Measurements from ENCODE around the gene CEP170B. TPM values are rescaled to one million over a fixed set of nuclear protein-coding genes. Genes with fewer than 3 reads are reported as not detected.

Gene CEP170B
- polyA plus RNA-seq, 4 donors: 24.9 to 33.9 (median 31.1) TPM

DNA sequence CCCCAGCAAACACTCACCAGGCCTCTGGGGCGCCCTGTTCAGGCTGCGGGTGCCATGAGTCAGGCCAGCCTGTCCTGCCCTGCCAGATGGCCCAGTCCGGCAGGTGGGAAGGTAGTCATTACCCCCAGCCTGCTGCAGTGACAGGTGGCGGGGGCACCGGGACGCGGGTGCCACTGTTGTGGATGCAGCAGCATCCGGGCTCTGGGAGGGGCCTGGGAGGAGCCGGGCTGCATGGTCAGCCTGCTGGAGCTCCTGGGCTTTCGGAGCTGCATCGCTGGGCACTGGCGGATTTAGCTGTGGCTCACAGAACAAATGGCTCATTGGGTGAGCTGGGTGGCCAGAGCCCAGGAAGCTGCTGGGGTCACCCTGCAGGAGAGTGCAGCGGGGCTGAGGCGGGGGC lies 13.5 kb downstream of the CEP170B start:
- whole genome bisulfite sequencing, 3 donors: 74 to 90% (median 79%) methylated on average over 12 to 14 of the region's 14 CpGs
- H3K27ac ChIP-seq (ENCODE audit: low read depth in 1 of 3, low read length in 2 of 3): no peak overlapping the region
- H3K27me3 ChIP-seq (ENCODE audit: control insufficient read depth in 3 of 3, insufficient read depth in 3 of 3, low read length in 3 of 3): no peaks in the 10 kb centered on the region
- H3K36me3 ChIP-seq (ENCODE audit: control insufficient read depth in 3 of 3, insufficient read depth in 2 of 3, low read depth in 1 of 3, low read length in 3 of 3): peaks cover 7 to 83% (median 9%) of the 10 kb centered on the region in 3 donors
- DNase-seq: peak; percentile 25 to 36
- no peak overlapping the region for H3K4me3 ChIP-seq (ENCODE audit: low read depth in 1 of 3, low read length in 3 of 3)
- no peaks in the 10 kb centered on the region for H3K9me3 ChIP-seq (ENCODE audit: control insufficient read depth in 2 of 2, insufficient read depth in 1 of 2, low read depth in 1 of 2, low read length in 1 of 2)
- H3K4me1 ChIP-seq (ENCODE audit: control insufficient read depth in 3 of 3, insufficient read depth in 2 of 3, low read depth in 1 of 3, low read length in 2 of 3): no peaks in the 10 kb centered on the region
- no peak for FAIRE-seq

GRCh38 chr14:104879201-104879982 lies 14.3 kb downstream of the CEP170B start:
- H3K4me1 ChIP-seq (ENCODE audit: control insufficient read depth in 3 of 3, insufficient read depth in 2 of 3, low read depth in 1 of 3, low read length in 2 of 3): no peaks in the 10 kb centered on the region
- no peak overlapping the region for H3K4me3 ChIP-seq (ENCODE audit: low read depth in 1 of 3, low read length in 3 of 3)
- no peak overlapping the region for H3K27ac ChIP-seq (ENCODE audit: low read depth in 1 of 3, low read length in 2 of 3)
- H3K27me3 ChIP-seq (ENCODE audit: control insufficient read depth in 3 of 3, insufficient read depth in 3 of 3, low read length in 3 of 3): no peaks in the 10 kb centered on the region
- 77 to 95% (median 84%) methylated on average over 25 to 29 of the region's 29 CpGs for WGBS, 3 donors
- no peaks in the 10 kb centered on the region for H3K9me3 ChIP-seq (ENCODE audit: control insufficient read depth in 2 of 2, insufficient read depth in 1 of 2, low read depth in 1 of 2, low read length in 1 of 2)
- DNase-seq (no peak), FAIRE-seq (no peak)
- H3K36me3 ChIP-seq (ENCODE audit: control insufficient read depth in 3 of 3, insufficient read depth in 2 of 3, low read depth in 1 of 3, low read length in 3 of 3): peaks cover 9 to 82% (median 14%) of the 10 kb centered on the region in 3 donors

DNA sequence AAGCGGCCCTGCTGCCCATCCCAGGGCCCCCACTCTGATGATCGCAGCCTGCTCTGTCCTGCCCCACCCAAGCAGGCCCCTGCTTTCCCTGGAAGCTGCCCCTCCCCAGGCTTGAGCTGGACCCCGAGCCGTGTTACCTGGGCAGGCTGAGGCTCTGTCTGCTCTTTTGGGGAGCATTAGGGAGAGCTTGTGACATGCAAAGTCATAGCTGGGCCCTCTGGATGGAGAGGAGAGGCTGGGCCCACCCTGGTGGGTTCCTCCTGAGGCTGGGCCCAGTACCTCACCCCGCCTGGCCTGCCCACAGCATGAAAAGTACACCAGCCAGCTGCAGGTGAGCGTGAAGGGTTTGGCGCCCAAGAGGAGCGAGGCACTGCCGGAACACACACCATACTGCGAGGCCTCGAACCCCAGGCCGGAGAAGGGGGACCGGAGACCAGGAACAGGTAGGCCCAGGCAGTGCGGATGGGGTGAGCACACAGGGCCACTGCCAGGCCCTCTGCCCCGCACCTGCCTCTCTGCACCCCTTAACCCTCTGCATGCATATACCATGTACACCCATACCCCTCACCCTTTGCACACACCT lies 15.0 kb downstream of the CEP170B start:
- DNase-seq: no peak

DNA sequence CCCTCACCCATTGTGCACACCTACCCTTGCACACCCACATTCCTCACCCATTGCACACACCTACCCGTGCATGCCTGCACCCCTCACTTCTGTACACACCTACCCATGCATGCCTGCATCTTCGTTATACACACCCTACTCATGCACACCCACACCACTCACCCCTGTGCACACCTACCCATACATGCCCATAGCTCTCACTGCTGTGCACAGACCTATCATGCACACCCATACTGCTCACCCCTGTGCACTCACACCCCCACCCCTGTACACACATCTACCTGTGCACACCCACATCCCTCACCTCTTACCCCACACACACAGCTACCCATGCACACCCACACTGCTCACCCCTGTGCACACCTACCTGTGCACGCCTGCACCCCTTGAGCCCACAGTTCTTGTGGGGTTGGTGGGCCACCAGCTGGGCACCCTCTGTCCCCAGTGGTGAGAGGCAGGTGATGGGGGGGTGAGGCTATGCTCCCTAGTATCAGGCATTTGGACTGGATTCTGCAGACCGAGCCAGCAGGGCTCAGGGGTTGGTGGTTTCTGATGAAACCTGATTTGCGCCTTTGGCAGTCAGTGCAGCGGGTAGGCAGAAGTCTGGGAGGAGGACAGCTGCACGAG lies 15.6 kb downstream of the CEP170B start:
- peaks cover 9 to 84% (median 14%) of the 10 kb centered on the region in 3 donors for H3K36me3 ChIP-seq (ENCODE audit: control insufficient read depth in 3 of 3, insufficient read depth in 2 of 3, low read depth in 1 of 3, low read length in 3 of 3)
- 63 to 82% (median 75%) methylated on average over 7 of the region's 7 CpGs for WGBS, 3 donors

More for the DNA sequence above, 15.0 kb downstream of the CEP170B start:
- Histone ChIP-seq H3K4me3 (ENCODE audit: low read depth in 1 of 3, low read length in 3 of 3) (no peak overlapping the region), H3K27me3 (ENCODE audit: control insufficient read depth in 3 of 3, insufficient read depth in 3 of 3, low read length in 3 of 3) (no peaks in the 10 kb centered on the region), H3K9me3 (ENCODE audit: control insufficient read depth in 2 of 2, insufficient read depth in 1 of 2, low read depth in 1 of 2, low read length in 1 of 2) (no peaks in the 10 kb centered on the region), H3K27ac (ENCODE audit: low read depth in 1 of 3, low read length in 2 of 3) (no peak overlapping the region), H3K4me1 (ENCODE audit: control insufficient read depth in 3 of 3, insufficient read depth in 2 of 3, low read depth in 1 of 3, low read length in 2 of 3) (no peaks in the 10 kb centered on the region), H3K36me3 (ENCODE audit: control insufficient read depth in 3 of 3, insufficient read depth in 2 of 3, low read depth in 1 of 3, low read length in 3 of 3) (peaks cover 9 to 80% (median 14%) of the 10 kb centered on the region in 3 donors)
- no peak for FAIRE-seq
- 94 to 99% (median 94%) methylated on average over 13 to 15 of the region's 15 CpGs for WGBS, 3 donors

DNA sequence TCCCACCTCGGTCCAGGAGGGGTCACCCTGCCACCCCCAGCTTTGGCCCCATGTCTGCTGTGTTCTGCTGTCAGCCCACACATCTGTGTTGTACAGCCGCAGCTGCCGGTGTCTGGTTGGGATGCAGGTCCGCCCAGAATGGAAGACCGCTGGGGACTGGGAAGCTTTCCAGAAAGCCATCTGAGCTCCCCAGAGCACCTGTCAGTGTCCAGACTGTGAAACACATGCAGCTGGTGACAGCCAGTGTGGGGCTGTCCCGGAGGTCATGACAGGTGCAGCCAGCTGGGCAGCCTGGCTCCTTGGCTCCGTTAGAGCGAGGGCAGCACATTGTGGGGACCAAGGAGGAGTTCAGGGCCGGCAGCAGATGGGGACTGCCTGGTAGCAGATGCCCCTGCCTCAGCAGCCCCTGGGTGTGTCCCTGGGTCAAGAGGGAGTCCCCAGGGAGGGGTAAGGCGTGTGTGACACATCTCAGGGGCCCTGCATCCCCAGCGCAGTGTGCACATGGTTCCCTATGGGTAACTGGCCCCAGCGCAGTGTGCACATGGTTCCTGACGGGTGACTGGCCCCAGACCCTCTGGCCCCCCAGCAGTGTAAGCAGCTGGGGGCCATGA lies 16.4 kb downstream of the CEP170B start:
- DNase-seq: no peak
- H3K4me1 ChIP-seq (ENCODE audit: control insufficient read depth in 3 of 3, insufficient read depth in 2 of 3, low read depth in 1 of 3, low read length in 2 of 3): no peaks in the 10 kb centered on the region
- FAIRE-seq: no peak
- H3K36me3 ChIP-seq (ENCODE audit: control insufficient read depth in 3 of 3, insufficient read depth in 2 of 3, low read depth in 1 of 3, low read length in 3 of 3): peaks cover 14 to 86% (median 14%) of the 10 kb centered on the region in 3 donors
- H3K27ac ChIP-seq (ENCODE audit: low read depth in 1 of 3, low read length in 2 of 3): no peak overlapping the region
- no peaks in the 10 kb centered on the region for H3K27me3 ChIP-seq (ENCODE audit: control insufficient read depth in 3 of 3, insufficient read depth in 3 of 3, low read length in 3 of 3)
- no peaks in the 10 kb centered on the region for H3K9me3 ChIP-seq (ENCODE audit: control insufficient read depth in 2 of 2, insufficient read depth in 1 of 2, low read depth in 1 of 2, low read length in 1 of 2)
- no peak overlapping the region for H3K4me3 ChIP-seq (ENCODE audit: low read depth in 1 of 3, low read length in 3 of 3)
- WGBS, 3 donors: 67 to 71% (median 67%) methylated on average over 13 of the region's 13 CpGs

More for the DNA sequence above, 15.6 kb downstream of the CEP170B start:
- H3K27ac ChIP-seq (ENCODE audit: low read depth in 1 of 3, low read length in 2 of 3): no peak overlapping the region
- H3K4me3 ChIP-seq (ENCODE audit: low read depth in 1 of 3, low read length in 3 of 3): no peak overlapping the region
- no peak for DNase-seq
- no peaks in the 10 kb centered on the region for H3K4me1 ChIP-seq (ENCODE audit: control insufficient read depth in 3 of 3, insufficient read depth in 2 of 3, low read depth in 1 of 3, low read length in 2 of 3)
- no peak for FAIRE-seq
- no peaks in the 10 kb centered on the region for H3K9me3 ChIP-seq (ENCODE audit: control insufficient read depth in 2 of 2, insufficient read depth in 1 of 2, low read depth in 1 of 2, low read length in 1 of 2)
- no peaks in the 10 kb centered on the region for H3K27me3 ChIP-seq (ENCODE audit: control insufficient read depth in 3 of 3, insufficient read depth in 3 of 3, low read length in 3 of 3)

DNA sequence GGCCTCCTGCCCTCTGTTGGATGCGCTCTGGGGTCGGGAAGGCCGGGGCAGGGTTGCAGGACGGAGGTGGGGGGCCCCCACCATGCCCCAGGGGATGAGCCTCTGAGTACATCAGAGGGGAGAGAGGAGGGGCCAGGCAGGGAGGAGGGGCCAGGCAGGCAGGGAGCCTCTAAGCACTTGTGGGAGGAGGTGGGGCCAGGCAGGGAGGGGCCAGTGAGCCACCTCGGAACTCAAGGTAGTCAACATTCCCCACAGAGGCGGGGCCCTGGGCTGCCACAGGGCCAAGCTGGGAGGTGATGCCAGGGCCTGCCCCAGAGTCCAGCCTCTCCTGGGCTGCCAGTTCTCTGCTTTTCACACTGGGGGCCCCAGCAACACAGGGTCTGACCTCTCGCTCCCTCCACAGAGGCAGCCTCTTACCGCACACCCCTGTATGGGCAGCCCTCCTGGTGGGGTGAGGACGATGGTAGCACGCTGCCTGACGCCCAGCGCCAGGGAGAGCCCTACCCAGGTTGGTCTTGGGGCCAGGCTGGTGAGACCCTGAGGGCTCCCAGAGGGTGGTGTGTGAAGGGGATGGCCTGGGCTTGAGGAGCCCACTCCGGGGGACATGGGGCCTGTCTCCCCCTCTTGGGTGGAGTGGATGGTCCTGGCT lies 17.4 kb downstream of the CEP170B start:
- WGBS, 3 donors: 68 to 73% (median 71%) methylated on average over 13 of the region's 13 CpGs
- H3K9me3 ChIP-seq (ENCODE audit: control insufficient read depth in 2 of 2, insufficient read depth in 1 of 2, low read depth in 1 of 2, low read length in 1 of 2): no peaks in the 10 kb centered on the region
- H3K4me3 ChIP-seq (ENCODE audit: low read depth in 1 of 3, low read length in 3 of 3): no peak overlapping the region
- no peaks in the 10 kb centered on the region for H3K27me3 ChIP-seq (ENCODE audit: control insufficient read depth in 3 of 3, insufficient read depth in 3 of 3, low read length in 3 of 3)
- DNase-seq (peak; percentile 56 to 89), FAIRE-seq (no peak)
- H3K36me3 ChIP-seq (ENCODE audit: control insufficient read depth in 3 of 3, insufficient read depth in 2 of 3, low read depth in 1 of 3, low read length in 3 of 3): peaks cover 11 to 86% (median 17%) of the 10 kb centered on the region in 3 donors
- H3K27ac ChIP-seq (ENCODE audit: low read depth in 1 of 3, low read length in 2 of 3): no peak overlapping the region
- no peaks in the 10 kb centered on the region for H3K4me1 ChIP-seq (ENCODE audit: control insufficient read depth in 3 of 3, insufficient read depth in 2 of 3, low read depth in 1 of 3, low read length in 2 of 3)

- no peak overlapping the region for H3K27ac ChIP-seq (ENCODE audit: low read depth in 1 of 3, low read length in 2 of 3)
- no peak overlapping the region for H3K4me3 ChIP-seq (ENCODE audit: low read depth in 1 of 3, low read length in 3 of 3)
- WGBS, 3 donors: 88 to 90% (median 88%) methylated on average over 36 to 38 of the region's 38 CpGs
- no peaks in the 10 kb centered on the region for H3K27me3 ChIP-seq (ENCODE audit: control insufficient read depth in 3 of 3, insufficient read depth in 3 of 3, low read length in 3 of 3)
- H3K9me3 ChIP-seq (ENCODE audit: control insufficient read depth in 2 of 2, insufficient read depth in 1 of 2, low read depth in 1 of 2, low read length in 1 of 2): no peaks in the 10 kb centered on the region
- DNase-seq: no peak
- peaks cover 11 to 89% (median 17%) of the 10 kb centered on the region in 3 donors for H3K36me3 ChIP-seq (ENCODE audit: control insufficient read depth in 3 of 3, insufficient read depth in 2 of 3, low read depth in 1 of 3, low read length in 3 of 3)
- no peaks in the 10 kb centered on the region for H3K4me1 ChIP-seq (ENCODE audit: control insufficient read depth in 3 of 3, insufficient read depth in 2 of 3, low read depth in 1 of 3, low read length in 2 of 3)
- no peak for FAIRE-seq
Measured at GRCh38 chr14:104882991-104883660, 18.1 kb downstream of the CEP170B start.
